Uterus (tissue), 4 donors: Measurements from ENCODE around the gene RAB44. TPM values are rescaled to one million over a fixed set of nuclear protein-coding genes. Genes with fewer than 3 reads are reported as not detected.

Experiments used
- DNase-seq, 2 donors: peaks; one replicate each; pipeline ENCODE4 v3.0.0-alpha.2; 2019 to 2020
- H3K27ac ChIP-seq, 2 donors: fragments of 200-600 bp; sonication (generic); 1 replicate in 1 of 2; 2 replicates in 1 of 2; pipeline ENCODE4 v1.5.1; 2016 to 2018
- H3K27me3 ChIP-seq, 2 donors: fragments of 200-600 bp; sonication (generic); one replicate each; pipeline ENCODE4 v1.5.1; 2018 to 2019; ENCODE audit warnings: control low read depth in 1 of 2
- H3K36me3 ChIP-seq, 2 donors: fragments of 200-600 bp; sonication (generic); one replicate each; pipeline ENCODE4 v1.5.1; 2019; ENCODE audit warnings: control low read depth in 1 of 2
- H3K4me1 ChIP-seq, 2 donors: fragments of 200-600 bp; sonication (generic); one replicate each; pipeline ENCODE4 v1.5.1; 2018 to 2019; ENCODE audit warnings: control low read depth in 1 of 2
- H3K4me3 ChIP-seq, 2 donors: fragments of 200-600 bp; sonication (generic); 1 replicate in 1 of 2; 2 replicates in 1 of 2; pipeline ENCODE4 v1.5.1; 2018 to 2019; ENCODE audit warnings: mild to moderate bottlenecking in 1 of 2
- H3K9me3 ChIP-seq, 2 donors: fragments of 200-600 bp; sonication (generic); one replicate each; pipeline ENCODE4 v1.5.1; 2019; ENCODE audit warnings: control low read depth in 1 of 2
- POLR2A ChIP-seq, 2 donors: fragments of 450-650 bp; IDR thresholded peaks; one replicate each; pipeline ENCODE4 v1.6.1; 2016; ENCODE audit warnings: antibody characterized with exemption in 2 of 2, mild to moderate bottlenecking in 1 of 2, moderate library complexity in 1 of 2
- intact Hi-C: fragments of 100-400 bp; cut with DNase I; formaldehyde crosslinking; loops from one replicate; pipeline ENCODE4 v1.15.1; 2023; ENCODE audit warnings: low total_unique reads
- total RNA-seq, 4 donors: library from RNA; depleted of rRNA in 3 of 4; stranded (reverse); fragments of >200 nt in 3 of 4; gene quantifications; one replicate each; pipeline versions ENCODE4 v1.1.0 to v1.2.4, GENCODE V29; 2014 to 2023
- TF ChIP-seq, protein P1 (sequence below), 4 experiments: fragments of 200-600 bp in 2 of 4; fragments of 450-650 bp in 2 of 4; sonication (generic) in 2 of 4; IDR thresholded peaks; one replicate each; pipeline ENCODE4 v1.5.1; 2016 to 2019; ENCODE audit warnings: antibody characterized with exemption in 4 of 4, mild to moderate bottlenecking in 2 of 4, moderate library complexity in 1 of 4
- donor health status: DM: yes; HTN: yes; CAD: no.

Gene RAB44
- total RNA-seq, 4 donors from 2014 or later: 0.37 TPM; not detected in 3

- no peak overlapping the region for H3K4me3 ChIP-seq
- no peaks in the 10 kb centered on the region for H3K9me3 ChIP-seq
- intact Hi-C loops: no loop called here
- H3K27me3 ChIP-seq: no peaks in the 10 kb centered on the region
- no peak overlapping the region for H3K27ac ChIP-seq
- no peak for DNase-seq
- no peaks in the 10 kb centered on the region for H3K4me1 ChIP-seq
- H3K36me3 ChIP-seq: no peaks in the 10 kb centered on the region
- TF ChIP-seq, protein P1, sequence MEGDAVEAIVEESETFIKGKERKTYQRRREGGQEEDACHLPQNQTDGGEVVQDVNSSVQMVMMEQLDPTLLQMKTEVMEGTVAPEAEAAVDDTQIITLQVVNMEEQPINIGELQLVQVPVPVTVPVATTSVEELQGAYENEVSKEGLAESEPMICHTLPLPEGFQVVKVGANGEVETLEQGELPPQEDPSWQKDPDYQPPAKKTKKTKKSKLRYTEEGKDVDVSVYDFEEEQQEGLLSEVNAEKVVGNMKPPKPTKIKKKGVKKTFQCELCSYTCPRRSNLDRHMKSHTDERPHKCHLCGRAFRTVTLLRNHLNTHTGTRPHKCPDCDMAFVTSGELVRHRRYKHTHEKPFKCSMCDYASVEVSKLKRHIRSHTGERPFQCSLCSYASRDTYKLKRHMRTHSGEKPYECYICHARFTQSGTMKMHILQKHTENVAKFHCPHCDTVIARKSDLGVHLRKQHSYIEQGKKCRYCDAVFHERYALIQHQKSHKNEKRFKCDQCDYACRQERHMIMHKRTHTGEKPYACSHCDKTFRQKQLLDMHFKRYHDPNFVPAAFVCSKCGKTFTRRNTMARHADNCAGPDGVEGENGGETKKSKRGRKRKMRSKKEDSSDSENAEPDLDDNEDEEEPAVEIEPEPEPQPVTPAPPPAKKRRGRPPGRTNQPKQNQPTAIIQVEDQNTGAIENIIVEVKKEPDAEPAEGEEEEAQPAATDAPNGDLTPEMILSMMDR (IDR thresholded peaks at IDR 0.05): no peak
- TF ChIP-seq POLR2A (IDR thresholded peaks at IDR 0.05): no peak
Measured at GRCh38 chr6:36717871-36718540, 20.4 kb downstream of the RAB44 start.

DNA sequence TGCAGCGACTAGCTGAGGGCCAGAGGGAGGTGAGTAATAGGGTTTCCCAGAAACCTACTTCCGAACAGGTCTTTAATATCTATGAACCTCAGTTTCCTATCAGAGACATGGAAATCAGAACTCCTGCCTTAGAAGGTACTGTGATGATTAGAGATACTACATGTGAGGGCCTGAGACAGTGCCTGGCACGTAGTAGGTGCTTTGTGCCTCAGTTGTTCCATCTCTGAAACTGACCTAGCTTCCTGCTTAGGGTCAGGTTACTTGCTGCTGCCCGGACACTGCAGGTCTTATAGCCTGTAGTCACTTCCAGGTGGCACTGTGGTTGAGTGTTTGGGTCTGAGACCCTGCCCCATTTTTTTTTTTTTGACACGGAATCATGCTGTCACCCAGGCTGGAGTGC is 20.9 kb downstream of the RAB44 start:
- intact Hi-C loops: no loop called here
- TF ChIP-seq POLR2A (IDR thresholded peaks at IDR 0.05): no peak
- TF ChIP-seq, protein P1 (IDR thresholded peaks at IDR 0.05): no peak
- no peaks in the 10 kb centered on the region for H3K9me3 ChIP-seq
- no peak for DNase-seq
- no peaks in the 10 kb centered on the region for H3K27me3 ChIP-seq
- no peak overlapping the region for H3K27ac ChIP-seq
- no peaks in the 10 kb centered on the region for H3K36me3 ChIP-seq
- H3K4me3 ChIP-seq: no peak overlapping the region
- H3K4me1 ChIP-seq: no peaks in the 10 kb centered on the region

DNA sequence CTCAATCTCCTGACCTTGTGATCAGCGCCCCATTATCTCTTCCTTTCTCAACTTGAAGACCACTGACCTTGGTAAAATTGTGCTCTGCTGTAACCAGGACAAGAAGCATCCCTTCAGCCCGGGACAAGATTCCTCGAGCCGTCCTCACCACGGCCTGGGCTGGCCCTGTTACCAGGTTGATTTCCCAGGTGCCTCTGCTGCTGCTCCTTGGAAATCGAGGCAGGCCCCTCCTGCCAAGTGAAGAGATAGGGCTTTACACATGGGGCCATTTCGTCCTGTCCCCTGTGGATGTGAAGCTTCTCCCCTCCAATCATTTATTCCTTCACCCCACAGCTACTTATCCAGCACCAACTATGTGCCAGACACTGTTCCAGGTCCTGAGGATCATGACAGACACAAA is 21.5 kb downstream of the RAB44 start:
- DNase-seq: no peak

GRCh38 chr6:36720251-36721141 is 22.9 kb downstream of the RAB44 start:
- intact Hi-C loops: no loop called here
- H3K4me1 ChIP-seq: no peaks in the 10 kb centered on the region
- no peaks in the 10 kb centered on the region for H3K9me3 ChIP-seq
- H3K27ac ChIP-seq: no peak overlapping the region
- no peak overlapping the region for H3K4me3 ChIP-seq
- H3K27me3 ChIP-seq: no peaks in the 10 kb centered on the region
- H3K36me3 ChIP-seq: no peaks in the 10 kb centered on the region
- DNase-seq: no peak
- TF ChIP-seq, protein P1 (IDR thresholded peaks at IDR 0.05): no peak
- no peak for TF ChIP-seq POLR2A (IDR thresholded peaks at IDR 0.05)

More for the DNA sequence above, 21.5 kb downstream of the RAB44 start:
- no peaks in the 10 kb centered on the region for H3K27me3 ChIP-seq
- no peak overlapping the region for H3K27ac ChIP-seq
- no peaks in the 10 kb centered on the region for H3K9me3 ChIP-seq
- H3K4me3 ChIP-seq: no peak overlapping the region
- H3K36me3 ChIP-seq: no peaks in the 10 kb centered on the region
- intact Hi-C loops: no loop called here
- H3K4me1 ChIP-seq: no peaks in the 10 kb centered on the region
- TF ChIP-seq POLR2A (IDR thresholded peaks at IDR 0.05): no peak

GRCh38 chr6:36721369-36722140 is 23.9 kb downstream of the RAB44 start:
- H3K4me3 ChIP-seq: no peak overlapping the region
- no peaks in the 10 kb centered on the region for H3K9me3 ChIP-seq
- H3K27me3 ChIP-seq: no peaks in the 10 kb centered on the region
- TF ChIP-seq, protein P1 (IDR thresholded peaks at IDR 0.05): no peak
- TF ChIP-seq POLR2A (IDR thresholded peaks at IDR 0.05): no peak
- no peak overlapping the region for H3K27ac ChIP-seq
- H3K36me3 ChIP-seq: no peaks in the 10 kb centered on the region
- intact Hi-C loops: no loop called here
- no peaks in the 10 kb centered on the region for H3K4me1 ChIP-seq
- no peak for DNase-seq
